OCI-LY3 (cell line): ENCODE results near the gene SLC6A11.

ENCODE experiments used
- CTCF ChIP-seq: fragments of 200-600, 300-600 bp; sonication (generic); IDR thresholded peaks from 2 replicates; pipeline ENCODE4 v1.5.1; 2014; ENCODE audit warnings: antibody characterized with exemption, low read length, low read depth
- EZH2phosphoT487 ChIP-seq: fragments of 200-600 bp; shearing (Covaris generic); IDR thresholded peaks from 2 replicates; pipeline ENCODE4 v1.6.1; 2018; ENCODE audit warnings: antibody characterized with exemption, mixed run types, low read depth

GRCh38 chr3:10824468-10824867 lies 8.4 kb downstream of the SLC6A11 start:
- TF ChIP-seq CTCF (no peak), EZH2phosphoT487 (no peak)
